Tibial artery (tissue), 4 donors: ENCODE results near the gene CASP8AP2.
"Not testable (repeated sequence)": the region's sequence is repeated elsewhere in the genome, so short reads cannot be mapped to it uniquely, and the experiment has no call there.

ENCODE experiments used
- DNase-seq, 2 donors: peaks; one replicate each; pipeline ENCODE4 v3.0.0-alpha.2; 2019
- H3K27ac ChIP-seq, 2 donors: fragments of 200-600 bp; sonication (generic) in 1 of 2; 1 replicate in 1 of 2; 2 replicates in 1 of 2; pipeline ENCODE4 v1.5.1; 2018 to 2019; ENCODE audit warnings: mild to moderate bottlenecking in 1 of 2
- H3K27me3 ChIP-seq, 2 donors: fragments of 200-600 bp; sonication (generic) in 1 of 2; one replicate each; pipeline versions ENCODE4 v1.5.1 to v1.6.0; 2016 to 2019
- H3K36me3 ChIP-seq, 3 donors: fragments of 200-600 bp; sonication (generic) in 2 of 3; one replicate each; pipeline ENCODE4 v1.5.1; 2016 to 2019; ENCODE audit warnings: mild to moderate bottlenecking in 2 of 3
- H3K4me1 ChIP-seq, 4 donors: fragments of 200-600 bp; sonication (generic) in 2 of 4; 1 replicate in 3 of 4; 2 replicates in 1 of 4; pipeline ENCODE4 v1.5.1; 2016 to 2019
- H3K4me3 ChIP-seq, 2 donors: fragments of 200-600 bp; sonication (generic) in 1 of 2; 1 replicate in 1 of 2; 2 replicates in 1 of 2; pipeline ENCODE4 v1.5.1; 2018 to 2019; ENCODE audit warnings: mild to moderate bottlenecking in 2 of 2
- H3K9me3 ChIP-seq, 3 donors: fragments of 200-600 bp; sonication (generic) in 1 of 3; one replicate each; pipeline ENCODE4 v1.5.1; 2016 to 2019
- intact Hi-C: fragments of 100-400 bp; cut with DNase I; formaldehyde crosslinking; loops from one replicate; pipeline ENCODE4 v1.15.0; 2023; ENCODE audit warnings: low total_unique reads
- TF ChIP-seq, protein P1 (sequence below), 2 experiments: fragments of 200-600 bp in 1 of 2; fragments of 450-650 bp in 1 of 2; IDR thresholded peaks; one replicate each; pipeline ENCODE4 v1.5.1; 2017 to 2019; ENCODE audit warnings: antibody characterized with exemption in 2 of 2, mild to moderate bottlenecking in 1 of 2, moderate library complexity in 1 of 2

Gene CASP8AP2

DNA sequence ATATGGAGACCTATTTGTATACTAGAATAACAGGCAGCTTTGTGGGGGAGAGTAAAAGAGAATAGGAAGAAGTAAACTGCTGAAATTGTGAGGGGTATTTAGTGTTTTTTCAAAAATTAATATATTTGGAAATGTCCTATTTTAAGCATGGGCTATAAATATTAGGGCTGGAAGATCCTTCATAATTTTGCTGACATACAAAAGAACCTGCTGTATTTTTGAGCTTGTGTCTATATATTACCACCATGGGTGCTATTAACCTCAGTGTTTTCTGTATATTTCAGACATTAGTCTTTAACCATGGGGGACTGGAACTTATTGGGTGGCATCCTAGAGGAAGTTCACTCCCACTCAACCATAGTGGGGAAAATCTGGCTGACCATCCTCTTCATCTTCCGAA, 64.5 kb downstream of the CASP8AP2 start, which contains the start of gene GJA10:
Gene GJA10, plus strand, starts transcription at position 301 of the 400 bp plus-strand sequence. Its CDS starts 0 bp downstream, at position 301.
- intact Hi-C loops, result no loop called here
- H3K4me1 ChIP-seq, result no peaks in the 10 kb centered on the region
- H3K4me3 ChIP-seq, result no peak within 1 kb of the TSS
- peaks cover 0 to 23% of the 10 kb centered on the region in 2 donors for H3K27me3 ChIP-seq
- TF ChIP-seq, protein P1, sequence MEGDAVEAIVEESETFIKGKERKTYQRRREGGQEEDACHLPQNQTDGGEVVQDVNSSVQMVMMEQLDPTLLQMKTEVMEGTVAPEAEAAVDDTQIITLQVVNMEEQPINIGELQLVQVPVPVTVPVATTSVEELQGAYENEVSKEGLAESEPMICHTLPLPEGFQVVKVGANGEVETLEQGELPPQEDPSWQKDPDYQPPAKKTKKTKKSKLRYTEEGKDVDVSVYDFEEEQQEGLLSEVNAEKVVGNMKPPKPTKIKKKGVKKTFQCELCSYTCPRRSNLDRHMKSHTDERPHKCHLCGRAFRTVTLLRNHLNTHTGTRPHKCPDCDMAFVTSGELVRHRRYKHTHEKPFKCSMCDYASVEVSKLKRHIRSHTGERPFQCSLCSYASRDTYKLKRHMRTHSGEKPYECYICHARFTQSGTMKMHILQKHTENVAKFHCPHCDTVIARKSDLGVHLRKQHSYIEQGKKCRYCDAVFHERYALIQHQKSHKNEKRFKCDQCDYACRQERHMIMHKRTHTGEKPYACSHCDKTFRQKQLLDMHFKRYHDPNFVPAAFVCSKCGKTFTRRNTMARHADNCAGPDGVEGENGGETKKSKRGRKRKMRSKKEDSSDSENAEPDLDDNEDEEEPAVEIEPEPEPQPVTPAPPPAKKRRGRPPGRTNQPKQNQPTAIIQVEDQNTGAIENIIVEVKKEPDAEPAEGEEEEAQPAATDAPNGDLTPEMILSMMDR (IDR thresholded peaks at IDR 0.05), result no peak
- no peaks in the 10 kb centered on the region for H3K9me3 ChIP-seq
- no peak within 1 kb of the TSS for H3K27ac ChIP-seq
- DNase-seq, result no peak
- no peaks in the 10 kb centered on the region for H3K36me3 ChIP-seq

DNA sequence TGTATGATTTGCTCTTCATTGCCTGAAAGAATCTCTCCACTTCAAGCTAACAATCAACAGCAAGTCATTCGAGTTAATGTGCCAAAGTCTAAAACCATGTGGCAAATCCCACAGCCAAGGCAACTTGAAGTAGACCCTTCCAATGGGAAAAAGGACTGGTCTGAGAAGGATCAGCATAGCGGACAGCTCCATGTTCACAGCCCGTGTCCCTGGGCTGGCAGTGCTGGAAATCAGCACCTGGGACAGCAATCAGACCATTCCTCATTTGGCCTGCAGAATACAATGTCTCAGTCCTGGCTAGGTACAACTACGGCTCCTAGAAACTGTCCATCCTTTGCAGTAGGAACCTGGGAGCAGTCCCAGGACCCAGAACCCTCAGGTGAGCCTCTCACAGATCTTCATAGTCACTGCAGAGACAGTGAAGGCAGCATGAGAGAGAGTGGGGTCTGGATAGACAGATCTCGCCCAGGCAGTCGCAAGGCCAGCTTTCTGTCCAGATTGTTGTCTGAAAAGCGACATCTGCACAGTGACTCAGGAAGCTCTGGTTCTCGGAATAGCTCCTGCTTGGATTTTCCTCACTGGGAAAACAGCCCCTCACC, 65.7 kb downstream of the CASP8AP2 start:
- no peak for DNase-seq
- Histone ChIP-seq H3K4me3 (no peak overlapping the region), H3K27ac (no peak overlapping the region), H3K27me3 (peaks cover 0 to 23% of the 10 kb centered on the region in 2 donors), H3K9me3 (no peaks in the 10 kb centered on the region), H3K36me3 (no peaks in the 10 kb centered on the region), H3K4me1 (no peaks in the 10 kb centered on the region)
- TF ChIP-seq, protein P1 (IDR thresholded peaks at IDR 0.05), result no peak
- intact Hi-C loops, result no loop called here

- H3K4me1 ChIP-seq, H3K27me3 ChIP-seq, H3K36me3 ChIP-seq, H3K27ac ChIP-seq, H3K9me3 ChIP-seq, intact Hi-C loops, DNase-seq, H3K4me3 ChIP-seq: not testable (repeated sequence)
These were observed 80.6 kb downstream of the CASP8AP2 start for GRCh38 chr6:89910001-89910901.

GRCh38 chr6:89910902-89911240, 81.2 kb downstream of the CASP8AP2 start:
- intact Hi-C loops, result no loop called here
- H3K36me3 ChIP-seq, result no peaks in the 10 kb centered on the region
- DNase-seq, result no peak
- no peaks in the 10 kb centered on the region for H3K27me3 ChIP-seq
- peaks cover 0 to 4% (median 2%) of the 10 kb centered on the region in 3 donors for H3K9me3 ChIP-seq
- no peaks in the 10 kb centered on the region for H3K4me1 ChIP-seq
- no peak overlapping the region for H3K27ac ChIP-seq
- H3K4me3 ChIP-seq, result no peak overlapping the region
- TF ChIP-seq, protein P1 (IDR thresholded peaks at IDR 0.05), result no peak

GRCh38 chr6:89916136-89916920, 86.6 kb downstream of the CASP8AP2 start:
- Histone ChIP-seq H3K9me3 (peaks cover 0 to 21% (median 11%) of the 10 kb centered on the region in 3 donors), H3K27ac (no peak overlapping the region), H3K36me3 (no peaks in the 10 kb centered on the region), H3K4me3 (no peak overlapping the region), H3K4me1 (no peaks in the 10 kb centered on the region), H3K27me3 (peaks cover 0 to 3% of the 10 kb centered on the region in 2 donors)
- TF ChIP-seq, protein P1 (IDR thresholded peaks at IDR 0.05), result no peak
- DNase-seq, result no peak
- intact Hi-C loops, result no loop called here
